GM19240 (cell line): ENCODE data around the gene SECTM1.
"Not testable (repeated sequence)": the region's sequence is repeated elsewhere in the genome, so short reads cannot be mapped to it uniquely, and the experiment has no call there.

Source experiments
- DNase-seq: peaks from one replicate; pipeline ENCODE4 v3.0.0; 2011; ENCODE audit warnings: low spot score; ENCODE audit not compliant: insufficient read length

Gene SECTM1

DNA sequence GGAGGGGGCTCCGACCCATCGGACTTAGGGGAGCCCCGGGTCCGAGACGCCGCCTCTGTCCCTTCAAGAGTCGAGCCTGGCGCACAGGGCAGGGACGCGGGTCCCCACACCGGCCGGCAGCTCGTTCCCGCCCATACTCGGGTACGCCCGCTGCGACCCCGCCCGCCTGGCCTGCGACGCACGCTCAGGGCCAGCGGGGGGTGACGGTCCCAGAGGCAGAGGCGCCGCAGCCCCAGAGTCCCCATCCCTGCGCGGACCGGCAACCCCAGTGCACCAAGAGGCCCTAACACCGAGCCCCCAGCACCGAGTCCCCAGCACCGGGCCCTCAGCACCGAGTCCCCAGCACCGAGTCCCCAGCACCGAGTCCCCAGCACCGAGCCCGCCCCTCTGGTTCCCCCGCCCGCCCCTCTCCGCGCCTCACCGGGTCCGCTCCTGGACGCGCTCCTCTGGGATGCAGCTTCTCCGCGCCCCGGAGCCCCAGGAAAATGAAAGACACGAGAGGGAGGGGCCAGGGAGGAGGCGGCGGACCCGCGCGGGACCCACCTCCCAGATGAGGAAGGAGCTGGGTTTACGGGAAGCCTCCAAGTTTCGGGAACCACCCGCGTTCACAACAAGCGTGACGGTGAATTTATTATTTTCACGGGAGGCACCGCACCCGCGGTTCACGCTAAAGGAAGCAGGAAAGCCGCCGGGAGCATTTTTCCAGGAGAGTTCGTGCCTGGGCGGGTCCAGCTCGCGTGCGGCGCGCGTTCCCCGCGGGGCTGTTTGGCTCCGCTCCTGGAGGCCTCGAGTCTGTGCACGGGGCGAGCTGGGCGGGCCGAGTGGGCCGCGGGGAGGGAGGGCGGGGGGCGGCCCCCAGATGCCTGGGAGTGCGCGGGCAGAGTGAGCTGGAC lies at the start of gene SECTM1:
TSS of gene SECTM1 (minus strand) at position 488 of the 893 bp plus-strand sequence. CDS start 6,526 bp downstream, outside the sequence.
- no peak for DNase-seq

DNA sequence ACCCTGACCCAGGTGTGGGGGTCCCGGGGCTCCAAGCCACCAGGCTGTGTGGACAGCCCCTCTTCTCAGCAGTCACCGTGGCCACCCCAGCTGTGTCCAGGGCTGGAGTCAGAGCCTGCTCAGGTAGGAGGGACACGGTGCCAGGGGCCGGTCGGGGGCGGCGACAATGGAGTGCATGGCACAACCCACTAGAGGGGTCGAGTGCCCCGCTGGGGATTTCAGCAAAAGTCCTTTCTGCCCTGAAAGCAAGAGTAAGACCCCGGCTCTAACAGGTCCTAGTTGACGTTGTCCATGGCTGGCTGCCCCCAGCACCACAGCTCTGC lies 49.3 kb upstream of the SECTM1 start:
- no peak for DNase-seq

DNA sequence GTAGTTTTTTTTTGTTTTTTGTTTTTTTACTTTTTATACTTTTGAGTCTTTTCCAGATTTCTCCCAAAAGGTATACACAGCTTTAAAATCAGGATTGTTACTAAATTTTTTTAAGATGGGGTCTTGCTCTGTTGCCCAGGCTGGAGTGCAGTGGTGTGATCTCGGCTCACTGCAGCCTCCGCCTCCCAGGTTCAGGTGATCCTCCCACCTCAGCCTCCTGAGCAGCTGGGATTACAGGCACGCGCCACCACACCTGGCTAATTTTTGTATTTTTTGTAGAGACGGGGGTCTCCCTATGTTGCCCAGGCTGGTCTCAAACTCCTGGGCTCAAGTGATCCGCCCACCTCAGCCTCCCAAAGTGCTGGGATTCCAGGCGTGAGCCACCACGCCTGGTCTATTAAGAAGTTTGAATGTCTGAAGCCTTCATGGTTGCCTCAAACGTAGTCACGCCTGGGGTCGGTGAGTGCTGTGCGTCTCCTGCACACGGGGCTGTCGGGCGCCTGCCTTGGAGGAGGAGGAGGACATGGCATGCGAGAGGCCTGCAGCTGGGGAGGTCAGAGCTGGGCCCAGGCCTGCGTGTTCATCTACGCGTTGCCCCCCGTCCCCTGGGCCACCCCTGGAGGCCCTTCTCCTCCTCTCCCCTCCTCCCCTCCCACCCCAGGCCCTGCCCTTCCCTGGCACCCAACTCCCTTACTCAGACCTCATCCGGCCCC lies 48.8 kb upstream of the SECTM1 start:
- DNase-seq, result not testable (repeated sequence)

DNA sequence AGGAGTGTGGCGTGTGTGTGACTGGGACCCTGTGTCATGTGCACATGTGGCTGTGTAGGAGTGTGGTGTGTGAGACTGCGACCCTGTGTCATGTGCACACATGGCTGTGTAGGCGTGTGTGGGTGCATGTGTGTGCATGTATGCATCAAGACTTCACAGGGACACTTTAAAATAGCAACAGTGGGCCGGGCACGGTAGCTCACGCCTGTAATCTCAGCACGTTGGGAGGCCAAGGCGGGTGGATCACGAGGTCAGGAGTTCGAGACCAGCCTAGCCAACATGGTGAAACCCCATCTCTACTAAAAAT lies 48.1 kb upstream of the SECTM1 start:
- DNase-seq, result not testable (repeated sequence)

DNA sequence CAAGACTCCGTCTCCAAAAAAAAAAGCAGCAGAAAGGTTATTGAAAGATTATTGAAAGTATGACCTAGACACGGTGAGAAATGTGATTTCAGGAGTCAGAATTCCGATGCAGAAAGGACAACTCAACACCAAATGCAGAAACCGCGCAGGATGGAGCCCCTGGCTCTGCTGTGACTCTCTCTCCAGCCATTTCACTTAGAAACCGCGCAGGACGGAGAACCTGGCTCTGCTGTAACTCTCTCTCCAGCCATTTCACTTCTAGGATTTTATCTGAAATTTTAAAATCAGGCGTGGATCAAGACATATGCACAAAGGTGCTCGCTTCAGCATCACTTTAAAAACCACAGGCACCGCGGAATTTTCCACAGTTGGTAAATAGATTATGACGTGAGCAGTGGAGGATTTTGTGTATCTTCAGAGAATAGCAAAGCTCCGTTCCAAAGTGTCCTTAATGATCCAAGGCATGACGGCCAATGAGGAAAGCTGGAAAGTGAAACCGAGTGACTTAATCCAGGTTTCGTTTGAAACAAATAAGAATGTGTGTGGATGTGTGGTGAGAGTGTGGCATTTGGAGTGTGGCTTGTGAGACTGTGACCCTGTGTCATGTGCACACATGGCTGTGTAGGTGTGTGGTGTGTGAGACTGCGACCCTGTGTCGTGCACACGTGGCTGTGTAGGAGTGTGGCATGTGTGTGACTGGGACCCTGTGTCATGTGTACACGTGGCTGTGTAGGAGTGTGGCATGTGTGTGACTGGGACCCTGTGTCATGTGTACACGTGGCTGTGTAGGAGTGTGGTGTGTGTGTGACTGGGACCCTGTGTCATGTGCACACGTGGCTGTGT lies 47.5 kb upstream of the SECTM1 start:
- DNase-seq, result no peak

DNA sequence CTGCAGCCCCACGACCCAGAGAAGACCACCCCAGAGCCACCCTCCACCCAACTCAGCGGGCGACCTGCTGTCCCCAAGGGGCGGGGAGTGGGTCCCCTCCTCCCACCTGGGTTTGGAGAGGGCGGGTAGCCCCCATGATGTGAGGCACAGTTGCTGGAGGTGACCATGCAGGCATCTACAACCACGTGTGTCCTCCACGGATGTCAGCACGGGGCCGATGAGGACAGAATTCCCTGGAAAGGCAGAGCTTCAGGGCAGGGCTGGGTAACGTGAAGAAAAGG lies 45.1 kb upstream of the SECTM1 start:
- DNase-seq, result no peak

DNA sequence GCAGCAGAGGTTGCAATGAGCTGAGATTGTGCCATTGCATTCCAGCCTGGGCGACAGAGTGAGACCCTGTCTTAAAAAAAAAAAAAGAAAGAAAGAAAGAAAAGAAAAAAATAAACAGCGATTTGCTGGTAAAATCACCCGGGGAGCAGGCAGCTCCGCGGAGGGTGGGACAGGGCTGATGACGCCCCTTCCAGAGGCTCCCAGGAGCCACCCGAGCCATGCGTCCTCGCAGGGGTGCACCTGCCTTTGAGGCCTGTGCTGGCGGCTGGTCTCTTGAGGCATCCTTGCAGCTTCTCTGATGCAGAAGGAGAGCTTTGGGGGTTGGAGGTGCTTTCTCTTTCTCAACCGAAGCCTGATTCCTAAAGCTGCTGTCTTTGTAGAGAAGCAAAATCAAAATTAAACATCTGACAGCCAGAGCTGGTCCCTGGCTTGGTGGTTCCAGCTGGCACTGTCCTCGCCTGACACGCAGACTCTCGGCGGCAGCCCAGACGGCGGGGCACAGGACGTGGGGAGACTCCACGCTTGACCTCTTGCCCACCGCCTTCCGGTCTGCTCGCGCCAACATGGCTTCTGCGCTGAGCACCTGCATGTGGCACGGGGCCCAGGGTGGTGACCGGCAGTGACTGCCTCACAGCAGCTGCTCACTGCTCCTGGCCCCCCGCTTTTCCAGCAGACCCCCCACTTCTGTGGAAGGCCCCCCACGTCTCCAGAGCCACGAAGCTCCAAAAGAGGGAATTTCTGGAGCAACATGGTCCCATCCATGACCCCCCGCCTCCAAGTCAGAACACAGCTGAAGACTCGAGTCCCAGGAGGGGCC lies 44.6 kb upstream of the SECTM1 start:
- DNase-seq, result no peak

DNA sequence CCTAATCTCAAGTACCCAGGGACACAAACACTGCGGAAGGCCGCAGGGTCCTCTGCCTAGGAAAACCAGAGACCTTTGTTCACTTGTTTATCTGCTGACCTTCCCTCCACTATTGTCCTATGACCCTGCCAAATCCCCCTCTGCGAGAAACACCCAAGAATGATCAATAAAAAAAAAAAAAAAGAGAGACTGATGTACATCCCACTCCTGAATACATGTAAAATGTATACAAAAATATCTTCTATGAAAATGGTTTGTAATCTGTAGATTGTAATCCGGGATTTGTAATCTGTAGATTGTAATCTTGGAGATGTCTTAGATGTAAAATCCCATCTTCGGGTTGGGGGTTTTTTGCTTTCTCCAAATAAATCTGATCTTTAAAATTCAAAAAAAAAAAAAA lies 43.7 kb upstream of the SECTM1 start:
- DNase-seq, result not testable (repeated sequence)

DNA sequence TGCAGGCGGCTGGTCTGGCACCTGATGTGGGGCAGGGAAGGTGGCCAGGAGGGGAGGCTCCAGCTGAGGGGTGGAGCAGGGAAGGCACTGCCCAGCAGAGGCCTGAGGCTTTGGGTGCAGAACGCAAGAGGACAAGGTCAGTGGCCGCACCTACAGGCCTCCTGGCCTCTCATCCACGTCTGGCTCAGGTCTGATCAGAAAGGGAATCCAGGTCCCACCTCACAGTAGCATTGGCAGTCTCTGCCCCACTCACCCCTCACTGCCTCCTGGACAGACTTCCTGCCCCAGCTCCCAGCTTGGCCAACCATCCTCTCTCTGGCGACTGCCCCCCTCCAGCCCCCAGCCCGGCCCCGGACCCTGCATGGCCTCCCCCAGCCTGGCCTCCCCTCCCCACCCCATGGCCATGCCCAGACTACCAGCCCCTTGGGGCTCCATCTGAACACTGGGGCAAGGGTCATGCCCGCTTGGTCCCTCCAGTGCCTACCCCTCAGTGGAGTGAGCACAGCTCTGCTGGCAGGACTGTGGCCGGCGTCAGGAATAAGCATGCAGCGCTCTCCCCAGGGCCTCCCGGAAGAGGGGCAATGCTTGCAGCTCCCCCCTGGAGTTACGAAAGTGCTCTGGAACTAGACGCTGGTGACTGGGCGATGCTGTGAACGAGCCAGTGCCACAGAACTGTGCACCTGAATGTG lies 42.6 kb upstream of the SECTM1 start:
- no peak for DNase-seq

DNA sequence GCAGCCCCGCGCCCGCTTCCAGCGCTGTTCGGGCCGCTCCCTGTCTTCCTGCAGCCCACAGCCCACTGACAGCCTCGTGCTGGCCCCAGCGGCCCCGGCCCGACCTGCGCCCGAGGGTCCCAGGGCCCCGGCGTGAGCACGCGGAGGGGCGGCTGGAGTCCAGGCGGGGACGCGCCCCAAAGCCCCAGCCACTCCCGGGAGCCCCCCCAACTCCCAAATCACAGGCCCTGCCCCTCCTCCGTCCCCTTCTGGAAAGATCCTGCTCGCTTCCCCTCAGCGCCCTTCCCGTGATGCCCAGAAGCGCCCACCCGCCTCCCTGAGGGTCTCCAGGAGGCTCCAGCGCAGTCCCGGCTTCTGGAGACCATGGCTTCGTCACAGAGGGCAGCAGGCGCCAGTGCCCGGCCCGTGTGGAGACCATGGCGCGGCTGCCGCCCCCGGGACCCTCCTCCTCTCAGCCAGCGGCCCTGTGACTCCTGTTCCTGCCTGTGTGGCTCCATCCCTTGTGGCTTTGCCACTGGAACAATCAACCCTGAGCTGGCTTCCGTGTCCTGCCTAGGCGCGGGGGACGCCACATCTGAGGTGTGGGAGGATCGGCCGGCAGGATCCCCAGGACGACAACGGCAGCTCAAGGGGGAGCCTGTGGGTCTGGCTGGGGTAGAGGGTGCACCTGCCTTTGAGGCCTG lies 41.9 kb upstream of the SECTM1 start:
- DNase-seq, result no peak

DNA sequence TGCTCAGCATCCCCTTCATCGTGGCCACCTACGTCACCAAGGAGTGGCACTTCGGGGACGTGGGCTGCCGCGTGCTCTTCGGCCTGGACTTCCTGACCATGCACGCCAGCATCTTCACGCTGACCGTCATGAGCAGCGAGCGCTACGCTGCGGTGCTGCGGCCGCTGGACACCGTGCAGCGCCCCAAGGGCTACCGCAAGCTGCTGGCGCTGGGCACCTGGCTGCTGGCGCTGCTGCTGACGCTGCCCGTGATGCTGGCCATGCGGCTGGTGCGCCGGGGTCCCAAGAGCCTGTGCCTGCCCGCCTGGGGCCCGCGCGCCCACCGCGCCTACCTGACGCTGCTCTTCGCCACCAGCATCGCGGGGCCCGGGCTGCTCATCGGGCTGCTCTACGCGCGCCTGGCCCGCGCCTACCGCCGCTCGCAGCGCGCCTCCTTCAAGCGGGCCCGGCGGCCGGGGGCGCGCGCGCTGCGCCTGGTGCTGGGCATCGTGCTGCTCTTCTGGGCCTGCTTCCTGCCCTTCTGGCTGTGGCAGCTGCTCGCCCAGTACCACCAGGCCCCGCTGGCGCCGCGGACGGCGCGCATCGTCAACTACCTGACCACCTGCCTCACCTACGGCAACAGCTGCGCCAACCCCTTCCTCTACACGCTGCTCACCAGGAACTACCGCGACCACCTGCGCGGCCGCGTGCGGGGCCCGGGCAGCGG lies 41.2 kb upstream of the SECTM1 start:
- DNase-seq, result no peak

DNA sequence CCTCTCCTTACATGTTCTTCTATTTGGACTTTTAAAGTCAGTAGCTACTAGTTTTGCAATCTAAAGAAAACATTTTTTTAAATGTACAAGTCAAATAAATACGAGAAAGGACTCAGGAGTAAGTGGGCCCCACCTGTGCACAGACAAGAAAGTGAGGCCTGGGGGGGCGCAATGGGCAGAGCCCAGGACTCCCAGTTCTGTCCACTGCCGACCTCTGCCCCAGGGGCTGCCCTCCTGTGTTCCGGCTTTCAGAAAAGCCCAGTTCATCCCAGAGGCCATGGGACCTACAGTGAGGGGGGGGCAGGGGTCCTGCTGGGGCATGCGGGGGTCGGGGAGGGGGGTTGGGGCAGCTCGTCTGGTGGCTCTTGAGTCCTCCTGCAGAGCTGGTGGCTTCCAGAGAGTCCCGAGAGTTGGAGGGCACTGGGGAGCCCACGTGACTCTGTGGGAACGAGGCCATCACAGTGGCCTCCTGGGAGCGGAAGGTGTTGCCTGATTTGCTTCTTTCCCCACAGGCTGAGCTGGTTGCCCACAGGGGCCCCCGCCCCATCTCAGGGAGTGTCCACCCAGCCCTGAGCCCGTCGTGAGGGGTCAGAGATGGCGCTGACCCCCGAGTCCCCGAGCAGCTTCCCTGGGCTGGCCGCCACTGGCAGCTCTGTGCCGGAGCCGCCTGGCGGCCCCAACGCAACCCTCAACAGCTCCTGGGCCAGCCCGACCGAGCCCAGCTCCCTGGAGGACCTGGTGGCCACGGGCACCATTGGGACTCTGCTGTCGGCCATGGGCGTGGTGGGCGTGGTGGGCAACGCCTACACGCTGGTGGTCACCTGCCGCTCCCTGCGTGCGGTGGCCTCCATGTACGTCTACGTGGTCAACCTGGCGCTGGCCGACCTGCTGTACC lies 40.4 kb upstream of the SECTM1 start:
- no peak for DNase-seq

DNA sequence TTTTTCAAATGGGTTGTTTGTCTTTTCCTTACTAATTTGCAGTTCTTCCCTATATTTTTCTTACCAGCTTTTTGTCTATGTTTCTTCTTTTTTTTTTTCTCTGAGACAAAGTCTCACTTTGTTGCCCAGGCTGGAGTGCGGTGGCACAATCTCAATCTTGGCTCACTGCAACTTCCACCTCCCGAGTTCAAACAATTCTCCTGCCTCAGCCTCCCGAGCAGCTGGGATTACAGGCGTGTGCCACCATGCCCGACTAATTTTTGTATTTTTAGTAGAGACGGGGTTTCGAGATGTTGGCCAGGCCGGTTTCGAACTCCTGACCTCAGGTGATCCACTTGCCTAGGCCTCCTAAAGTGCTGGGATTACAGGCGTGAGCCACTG lies 39.5 kb upstream of the SECTM1 start:
- DNase-seq, result not testable (repeated sequence)

DNA sequence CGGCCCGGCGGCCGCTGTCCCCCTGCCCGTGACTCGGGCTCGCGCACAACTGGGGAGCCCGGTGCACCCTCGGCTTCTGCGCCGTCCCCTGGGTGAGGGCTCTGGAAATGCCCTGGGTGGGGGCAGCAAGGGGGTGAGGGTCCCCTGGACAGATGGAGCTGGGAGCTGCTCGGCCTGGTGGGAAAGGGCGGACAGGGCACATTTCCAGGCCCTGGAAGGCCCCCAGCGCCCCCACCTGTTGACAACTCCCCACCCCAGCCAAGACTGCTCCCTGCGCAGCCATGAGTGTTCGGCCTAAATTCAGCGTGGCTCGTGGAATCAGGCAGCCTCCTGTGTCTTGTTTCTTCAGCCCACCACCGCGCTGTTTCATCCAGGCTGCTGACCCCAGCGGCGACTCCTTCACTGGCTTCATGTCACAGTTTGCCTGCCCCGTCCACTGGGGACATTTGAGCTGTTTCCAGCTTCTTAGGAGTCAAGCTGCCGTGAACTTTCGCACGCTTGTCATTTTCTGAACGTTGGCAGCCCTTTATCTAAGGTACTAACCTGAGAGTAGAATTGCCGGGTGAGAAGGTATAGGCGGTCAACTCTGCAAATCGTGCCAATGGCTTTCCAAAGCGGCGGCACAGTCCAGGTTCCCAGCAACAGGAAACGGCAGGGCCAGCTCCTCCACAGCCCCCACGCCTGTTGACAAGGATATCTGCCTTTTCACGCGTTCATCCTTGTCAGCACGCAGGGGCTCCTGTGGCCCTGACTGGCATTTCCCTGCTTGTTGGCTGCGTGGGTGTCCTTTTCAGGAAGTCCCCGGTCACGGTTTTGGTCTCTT lies 38.9 kb upstream of the SECTM1 start:
- no peak for DNase-seq

DNA sequence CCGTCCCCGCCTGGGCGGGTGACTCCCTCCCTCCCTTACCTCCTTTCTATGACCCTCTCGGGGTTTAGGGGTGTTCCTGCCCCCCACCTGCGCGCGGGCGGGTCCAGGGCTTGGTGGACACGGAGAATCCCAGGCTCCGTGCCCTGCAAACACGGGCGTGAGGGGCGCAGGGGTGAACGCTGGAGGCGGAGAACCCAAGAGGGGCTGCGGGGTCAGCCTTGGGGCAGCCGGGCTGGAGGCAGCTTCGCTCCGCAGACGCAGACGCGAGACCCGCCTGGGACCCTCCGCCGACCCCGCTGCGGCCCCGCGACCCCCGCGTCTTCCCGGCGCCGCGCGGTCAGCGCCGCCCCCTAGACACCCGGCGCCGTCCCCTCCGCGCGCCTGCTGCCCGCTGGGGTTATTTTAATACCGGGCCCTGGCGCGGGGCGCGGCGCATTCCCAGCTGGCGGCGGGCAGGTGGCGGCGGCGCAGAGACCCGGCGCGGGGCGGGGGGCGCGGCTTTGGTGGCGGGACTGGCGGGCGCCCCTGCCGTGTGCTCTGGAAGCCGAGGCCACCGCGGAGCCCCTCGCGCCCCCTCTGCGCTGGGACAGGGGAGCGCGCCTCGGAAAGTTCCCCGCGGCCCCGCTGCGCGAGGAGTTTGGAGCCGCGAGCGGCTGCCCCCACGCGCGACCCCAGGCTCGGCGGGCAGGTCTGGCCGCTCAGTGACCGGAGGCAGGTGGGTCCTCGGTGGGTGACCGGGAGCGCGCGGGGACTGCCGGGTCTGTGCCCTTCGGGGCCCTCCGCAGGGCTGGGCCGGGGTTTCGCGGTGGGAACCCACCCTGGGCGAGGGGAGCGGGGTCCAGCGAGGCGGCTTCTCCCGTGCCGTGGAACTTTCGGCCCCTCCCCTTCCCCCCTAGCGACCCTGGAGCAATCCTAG lies 38.0 kb upstream of the SECTM1 start, which contains the start of gene UTS2R:
TSS of gene UTS2R (plus strand) at position 433 of the 916 bp plus-strand sequence. CDS start 2,560 bp downstream, outside the sequence.
- no peak for DNase-seq

DNA sequence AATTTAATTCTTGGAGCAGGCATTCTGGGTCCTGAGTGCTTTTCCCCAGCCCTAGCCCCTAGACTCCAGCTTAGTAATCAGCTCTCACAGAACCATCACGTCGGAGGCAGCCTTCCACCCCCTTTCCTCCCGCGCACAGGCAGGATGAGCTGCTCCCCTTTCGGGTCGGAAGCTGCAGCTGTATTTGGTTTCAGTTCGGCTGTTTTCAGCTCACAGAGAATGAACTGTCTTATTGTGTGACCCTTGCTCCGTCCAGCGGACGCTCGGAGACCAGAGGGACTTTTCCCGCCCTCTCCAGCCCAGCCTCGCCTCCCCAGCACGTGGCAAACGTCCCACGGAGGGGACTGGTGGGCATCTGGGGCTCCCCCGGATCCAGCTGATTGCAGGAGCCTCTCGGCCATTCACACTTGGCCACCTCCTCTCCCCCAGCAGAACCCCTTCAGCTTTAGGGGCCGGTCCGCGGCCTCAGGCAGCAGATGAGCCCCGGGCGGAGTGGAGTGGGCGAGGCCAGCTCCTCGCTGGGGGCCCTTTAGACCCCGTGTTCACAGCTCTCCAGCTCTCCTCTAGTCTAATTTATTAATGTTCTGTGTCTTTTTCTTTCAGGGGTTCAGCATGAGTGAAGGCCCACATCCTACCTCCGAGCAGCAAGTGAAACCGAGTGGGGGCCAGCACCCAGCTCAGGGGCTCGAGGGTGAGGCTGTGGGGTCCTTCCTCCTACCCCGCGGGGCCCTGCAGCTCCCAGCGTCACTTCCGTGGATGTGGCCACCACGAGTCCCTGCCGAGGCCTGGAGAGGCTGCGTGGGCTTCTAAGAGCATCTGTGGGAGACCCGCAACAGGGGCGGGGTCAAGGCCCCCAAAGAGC lies 37.1 kb upstream of the SECTM1 start:
- peak; percentile 63 for DNase-seq
